Loucy (cell line): ENCODE data around the gene MYBPHL.

Source experiments
- EZH2phosphoT487 ChIP-seq: fragments of 200-600 bp; IDR thresholded peaks from 2 replicates; pipeline ENCODE4 v1.6.1; 2018; ENCODE audit warnings: antibody characterized with exemption, mild to moderate bottlenecking, moderate library complexity, borderline replicate concordance
- TF ChIP-seq, protein P1 (sequence below): fragments of 200-600 bp; sonication (generic); conservative IDR thresholded peaks from 2 replicates; pipeline ENCODE4 v1.5.1; 2014; ENCODE audit warnings: mild to moderate bottlenecking, antibody characterized with exemption, low read length

DNA sequence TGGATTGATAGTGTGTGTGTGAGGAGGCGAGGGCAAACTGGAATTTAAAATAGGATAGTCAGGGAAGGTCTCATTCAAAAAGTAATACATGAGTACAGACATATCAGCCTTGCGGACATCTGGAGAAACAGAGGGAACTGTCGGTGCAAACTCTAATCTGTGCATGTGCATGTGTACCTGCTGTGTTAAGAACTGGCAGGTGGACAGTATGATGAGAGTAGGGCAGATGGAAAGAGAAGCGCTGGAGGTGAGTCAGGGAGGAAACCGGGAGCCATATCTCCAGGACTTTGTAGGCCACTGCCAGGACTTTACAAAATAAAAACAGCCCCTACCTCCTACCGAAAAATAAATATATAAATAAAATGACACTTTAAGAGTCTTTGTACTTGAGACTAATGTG is 31.3 kb upstream of the MYBPHL start:
- TF ChIP-seq, protein P1, sequence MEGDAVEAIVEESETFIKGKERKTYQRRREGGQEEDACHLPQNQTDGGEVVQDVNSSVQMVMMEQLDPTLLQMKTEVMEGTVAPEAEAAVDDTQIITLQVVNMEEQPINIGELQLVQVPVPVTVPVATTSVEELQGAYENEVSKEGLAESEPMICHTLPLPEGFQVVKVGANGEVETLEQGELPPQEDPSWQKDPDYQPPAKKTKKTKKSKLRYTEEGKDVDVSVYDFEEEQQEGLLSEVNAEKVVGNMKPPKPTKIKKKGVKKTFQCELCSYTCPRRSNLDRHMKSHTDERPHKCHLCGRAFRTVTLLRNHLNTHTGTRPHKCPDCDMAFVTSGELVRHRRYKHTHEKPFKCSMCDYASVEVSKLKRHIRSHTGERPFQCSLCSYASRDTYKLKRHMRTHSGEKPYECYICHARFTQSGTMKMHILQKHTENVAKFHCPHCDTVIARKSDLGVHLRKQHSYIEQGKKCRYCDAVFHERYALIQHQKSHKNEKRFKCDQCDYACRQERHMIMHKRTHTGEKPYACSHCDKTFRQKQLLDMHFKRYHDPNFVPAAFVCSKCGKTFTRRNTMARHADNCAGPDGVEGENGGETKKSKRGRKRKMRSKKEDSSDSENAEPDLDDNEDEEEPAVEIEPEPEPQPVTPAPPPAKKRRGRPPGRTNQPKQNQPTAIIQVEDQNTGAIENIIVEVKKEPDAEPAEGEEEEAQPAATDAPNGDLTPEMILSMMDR = no peak
- TF ChIP-seq EZH2phosphoT487 = no peak
